HUDEP-2 (cell line): ENCODE data around the gene SPOCK1.
"Not testable (repeated sequence)": the region's sequence is repeated elsewhere in the genome, so short reads cannot be mapped to it uniquely, and the experiment has no call there.

Experiments
- DNase-seq, 76 experiments: peaks; one replicate each; lab custom pipeline; 2025; ENCODE audit not compliant: unreplicated experiment in 76 of 76; lab: John Stamatoyannopoulos, UW

Gene SPOCK1

GRCh38 chr5:137236252-137236651, 262.9 kb downstream of the SPOCK1 start:
- DNase-seq = no peak

GRCh38 chr5:137234973-137235943, 263.9 kb downstream of the SPOCK1 start:
- no peak for DNase-seq

- no peak for DNase-seq
These were observed 265.4 kb downstream of the SPOCK1 start for GRCh38 chr5:137233726-137234125.

GRCh38 chr5:137233304-137233703, 265.8 kb downstream of the SPOCK1 start:
- DNase-seq = not testable (repeated sequence)

- DNase-seq = no peak
These were observed 267.6 kb downstream of the SPOCK1 start for GRCh38 chr5:137231540-137231939.

GRCh38 chr5:137228816-137229215, 270.3 kb downstream of the SPOCK1 start:
- DNase-seq = no peak

- DNase-seq = no peak
These were observed 273.0 kb downstream of the SPOCK1 start for GRCh38 chr5:137226081-137226480.

GRCh38 chr5:137223324-137224295, 275.5 kb downstream of the SPOCK1 start:
- no peak for DNase-seq

GRCh38 chr5:137221943-137222342, 277.2 kb downstream of the SPOCK1 start:
- no peak for DNase-seq

GRCh38 chr5:137220523-137220927, 278.6 kb downstream of the SPOCK1 start:
- peak in 27 of 76 experiments; percentile 1 to 63 (median 22) for DNase-seq

GRCh38 chr5:137218896-137219295, 280.2 kb downstream of the SPOCK1 start:
- DNase-seq = no peak

GRCh38 chr5:137218471-137218870, 280.7 kb downstream of the SPOCK1 start:
- no peak for DNase-seq

- DNase-seq = no peak
These were observed 281.4 kb downstream of the SPOCK1 start for GRCh38 chr5:137217599-137218200.

- DNase-seq = no peak
These were observed 282.0 kb downstream of the SPOCK1 start for GRCh38 chr5:137216976-137217598.

GRCh38 chr5:137215780-137216179, 283.3 kb downstream of the SPOCK1 start:
- DNase-seq = no peak

GRCh38 chr5:137215261-137215660, 283.9 kb downstream of the SPOCK1 start:
- no peak for DNase-seq

- DNase-seq = no peak
These were observed 284.5 kb downstream of the SPOCK1 start for GRCh38 chr5:137214446-137215189.

- no peak for DNase-seq
These were observed 286.7 kb downstream of the SPOCK1 start for GRCh38 chr5:137212471-137212870.

- no peak for DNase-seq
These were observed 289.8 kb downstream of the SPOCK1 start for GRCh38 chr5:137209232-137209809.
